WTC11 (cell line): ENCODE data around the gene IDH3G. TPM values are rescaled to one million over a fixed set of nuclear protein-coding genes. Genes with fewer than 3 reads are reported as not detected.

Experiments used
- ATAC-seq: fragments of 200-7000 bp; cut with Tn5 transposase; 2 replicates; pipeline ENCODE4 v1.10.0; 2021; ENCODE audit warnings: mild to moderate bottlenecking, moderate library complexity
- CTCF ChIA-PET: fragments of 300-600 bp; sonication (Branson Sonifier 250); formaldehyde crosslinking; loops from one replicate; lab custom pipeline; 2021; ENCODE audit warnings: antibody characterized with exemption; lab: Charles Lee
- POLR2A ChIA-PET: fragments of 350-600 bp; sonication (Branson Sonifier 250); formaldehyde crosslinking; loops from one replicate; lab custom pipeline; 2021; ENCODE audit warnings: antibody characterized with exemption; lab: Charles Lee
- DNase-seq: peaks from one replicate; pipeline ENCODE4 v3.0.0; 2021; ENCODE audit warnings: low spot score
- H3K27ac Mint-ChIP-seq: 2 replicates; pipeline ENCODE4 v1.8.0; 2021; ENCODE audit warnings: mixed read lengths
- H3K27me3 Mint-ChIP-seq: 2 replicates; pipeline ENCODE4 v1.8.0; 2021; ENCODE audit warnings: low read depth, mild to moderate bottlenecking, moderate library complexity, mixed read lengths
- H3K36me3 Mint-ChIP-seq: 2 replicates; pipeline ENCODE4 v1.8.0; 2021; ENCODE audit warnings: mixed read lengths
- H3K4me1 Mint-ChIP-seq: 2 replicates; pipeline ENCODE4 v1.8.0; 2022; ENCODE audit warnings: mixed read lengths
- H3K4me3 Mint-ChIP-seq: 2 replicates; pipeline ENCODE4 v1.8.0; 2021; ENCODE audit warnings: mild to moderate bottlenecking, moderate library complexity, mixed read lengths
- H3K9me3 Mint-ChIP-seq: 2 replicates; pipeline ENCODE4 v1.8.0; 2021; ENCODE audit warnings: mixed read lengths
- CBFB ChIP-seq: sonication (generic); formaldehyde crosslinking; IDR thresholded peaks from 2 replicates; pipeline ENCODE4 v1.8.1; 2022; ENCODE audit warnings: mild to moderate bottlenecking, low read depth, missing genetic modification reagents
- ETV6 ChIP-seq: sonication (generic); formaldehyde crosslinking; IDR thresholded peaks from 2 replicates; pipeline ENCODE4 v1.8.1; 2022; ENCODE audit warnings: mild to moderate bottlenecking, missing genetic modification reagents
- FOXK1 ChIP-seq: sonication (generic); formaldehyde crosslinking; IDR thresholded peaks from 2 replicates; pipeline ENCODE4 v1.8.0; 2022; ENCODE audit warnings: mild to moderate bottlenecking, moderate library complexity, missing genetic modification reagents
- GABPB1 ChIP-seq: sonication (generic); formaldehyde crosslinking; IDR thresholded peaks from 2 replicates; pipeline ENCODE4 v1.8.1; 2023; ENCODE audit warnings: mild to moderate bottlenecking, missing genetic modification reagents
- MYBL2 ChIP-seq: sonication (generic); formaldehyde crosslinking; IDR thresholded peaks from 2 replicates; pipeline ENCODE4 v1.8.1; 2023; ENCODE audit warnings: mild to moderate bottlenecking, moderate library complexity, missing genetic modification reagents
- NFYB ChIP-seq: sonication (generic); formaldehyde crosslinking; conservative IDR thresholded peaks from 2 replicates; pipeline ENCODE4 v1.8.0; 2022; ENCODE audit warnings: low read depth, missing genetic modification reagents
- NR1H2 ChIP-seq: sonication (generic); formaldehyde crosslinking; IDR thresholded peaks from 2 replicates; pipeline ENCODE4 v1.9.0; 2021; ENCODE audit warnings: mild to moderate bottlenecking, moderate library complexity, missing genetic modification reagents
- RELA ChIP-seq: sonication (generic); formaldehyde crosslinking; IDR thresholded peaks from 2 replicates; pipeline ENCODE4 v1.8.1; 2022; ENCODE audit warnings: missing genetic modification reagents, mild to moderate bottlenecking, borderline replicate concordance
- SOX15 ChIP-seq: fragments of 250-450 bp; sonication (Bioruptor Pico); IDR thresholded peaks from 2 replicates; pipeline ENCODE4 v1.9.0; 2021; ENCODE audit warnings: mild to moderate bottlenecking
- TCF7 ChIP-seq: sonication (generic); formaldehyde crosslinking; IDR thresholded peaks from 2 replicates; pipeline ENCODE4 v1.8.0; 2022; ENCODE audit warnings: mild to moderate bottlenecking, low read depth, missing genetic modification reagents, moderate library complexity
- ZNF263 ChIP-seq: sonication (generic); formaldehyde crosslinking; IDR thresholded peaks from 2 replicates; pipeline ENCODE4 v1.8.1; 2022; ENCODE audit warnings: low read depth, mild to moderate bottlenecking, moderate library complexity, missing genetic modification reagents
- total RNA-seq: library from RNA; stranded (reverse); gene quantifications from 3 replicates; pipeline ENCODE4 v1.2.3, GENCODE V29; 2021
- TF ChIP-seq, protein P1 (sequence below): sonication (generic); formaldehyde crosslinking; IDR thresholded peaks from 2 replicates; pipeline ENCODE4 v1.8.1; 2023; ENCODE audit warnings: mild to moderate bottlenecking, missing genetic modification reagents
- TF ChIP-seq, protein P2 (sequence below): sonication (generic); formaldehyde crosslinking; IDR thresholded peaks from 2 replicates; pipeline ENCODE4 v1.8.0; 2022; ENCODE audit warnings: mild to moderate bottlenecking, missing genetic modification reagents
- TF ChIP-seq, protein P3 (sequence below): fragments of 250-450 bp; sonication (Bioruptor Pico); IDR thresholded peaks from 2 replicates; pipeline ENCODE4 v2.1.2; 2022; ENCODE audit warnings: mild to moderate bottlenecking, moderate library complexity
- TF ChIP-seq, protein P4 (sequence below): sonication (generic); formaldehyde crosslinking; IDR thresholded peaks from 2 replicates; pipeline ENCODE4 v1.8.0; 2022; ENCODE audit warnings: mild to moderate bottlenecking, missing genetic modification reagents
- TF ChIP-seq, protein P5 (sequence below): fragments of 250-450 bp; sonication (Bioruptor Pico); IDR thresholded peaks from 2 replicates; pipeline ENCODE4 v1.9.0; 2021; ENCODE audit warnings: moderate library complexity, mild to moderate bottlenecking, inconsistent platforms, borderline replicate concordance
- TF ChIP-seq, protein P6 (sequence below): fragments of 250-450 bp; sonication (Bioruptor Pico); conservative IDR thresholded peaks from 2 replicates; pipeline ENCODE4 v1.9.0; 2021; ENCODE audit warnings: mild to moderate bottlenecking
- TF ChIP-seq, protein P7 (sequence below): fragments of 250-450 bp; sonication (Bioruptor Pico); IDR thresholded peaks from 2 replicates; pipeline ENCODE4 v1.9.0; 2021; ENCODE audit warnings: mild to moderate bottlenecking, borderline replicate concordance
- TF ChIP-seq, protein P8 (sequence below): sonication (generic); formaldehyde crosslinking; conservative IDR thresholded peaks from 2 replicates; pipeline ENCODE4 v1.8.1; 2022; ENCODE audit warnings: mild to moderate bottlenecking, missing genetic modification reagents
- TF ChIP-seq, protein P9 (sequence below): sonication (generic); formaldehyde crosslinking; IDR thresholded peaks from 2 replicates; pipeline ENCODE4 v1.8.1; 2022; ENCODE audit warnings: low read depth, missing genetic modification reagents, borderline replicate concordance

Gene IDH3G
- total RNA-seq, 1 experiment from 2014 or later, result 52.4 TPM

DNA sequence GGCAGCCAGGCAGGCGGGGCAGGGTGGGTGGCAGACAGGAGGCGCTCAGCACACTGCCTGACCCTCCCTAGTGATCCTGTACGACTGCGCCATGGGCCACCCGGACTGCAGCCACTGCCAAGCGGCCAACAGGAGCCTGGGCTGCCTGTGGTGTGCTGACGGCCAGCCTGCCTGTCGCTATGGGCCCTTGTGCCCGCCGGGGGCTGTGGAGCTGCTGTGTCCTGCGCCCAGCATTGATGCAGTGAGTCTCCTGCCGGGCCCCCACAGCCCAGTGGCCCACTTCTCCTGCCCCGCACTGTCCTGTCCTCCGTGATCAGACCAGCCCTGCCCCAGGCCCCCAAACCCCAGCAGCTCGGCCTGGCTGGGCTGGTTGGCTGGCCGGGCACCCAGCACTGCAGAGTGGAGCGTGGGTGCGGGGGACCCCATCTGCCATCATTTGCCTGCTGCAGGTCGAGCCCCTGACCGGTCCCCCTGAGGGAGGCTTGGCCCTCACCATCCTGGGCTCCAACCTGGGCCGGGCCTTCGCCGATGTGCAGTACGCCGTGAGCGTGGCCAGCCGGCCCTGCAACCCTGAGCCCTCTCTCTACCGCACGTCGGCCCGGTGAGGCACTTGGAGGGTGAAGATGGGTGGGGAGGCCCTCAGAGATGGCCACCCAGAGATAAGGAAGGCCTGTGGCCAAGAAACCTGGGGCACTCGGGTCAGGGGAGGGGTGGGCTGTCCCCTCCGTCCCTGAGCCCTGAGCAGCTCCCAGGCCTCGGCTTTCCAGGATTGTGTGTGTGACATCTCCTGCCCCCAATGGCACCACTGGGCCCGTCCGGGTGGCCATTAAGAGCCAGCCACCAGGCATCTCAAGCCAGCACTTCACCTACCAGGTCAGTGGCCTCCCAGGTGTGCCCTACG, 22.5 kb downstream of the IDH3G start:
- CTCF ChIA-PET, result interaction anchor here (1.0 kb wide), 1 partner anchor 23 kb away, joined by 3 read pairs; the partner anchor contains the start of genes IDH3G and SSR4
- Mint-ChIP-seq H3K4me3 (no peak overlapping the region), H3K36me3 (no peaks in the 10 kb centered on the region), H3K9me3 (no peaks in the 10 kb centered on the region), H3K4me1 (no peaks in the 10 kb centered on the region), H3K27me3 (no peaks in the 10 kb centered on the region), H3K27ac (no peak overlapping the region)
- DNase-seq (no peak), ATAC-seq (no peak)
- POLR2A ChIA-PET, result no interaction called here
- TF ChIP-seq, protein P1, sequence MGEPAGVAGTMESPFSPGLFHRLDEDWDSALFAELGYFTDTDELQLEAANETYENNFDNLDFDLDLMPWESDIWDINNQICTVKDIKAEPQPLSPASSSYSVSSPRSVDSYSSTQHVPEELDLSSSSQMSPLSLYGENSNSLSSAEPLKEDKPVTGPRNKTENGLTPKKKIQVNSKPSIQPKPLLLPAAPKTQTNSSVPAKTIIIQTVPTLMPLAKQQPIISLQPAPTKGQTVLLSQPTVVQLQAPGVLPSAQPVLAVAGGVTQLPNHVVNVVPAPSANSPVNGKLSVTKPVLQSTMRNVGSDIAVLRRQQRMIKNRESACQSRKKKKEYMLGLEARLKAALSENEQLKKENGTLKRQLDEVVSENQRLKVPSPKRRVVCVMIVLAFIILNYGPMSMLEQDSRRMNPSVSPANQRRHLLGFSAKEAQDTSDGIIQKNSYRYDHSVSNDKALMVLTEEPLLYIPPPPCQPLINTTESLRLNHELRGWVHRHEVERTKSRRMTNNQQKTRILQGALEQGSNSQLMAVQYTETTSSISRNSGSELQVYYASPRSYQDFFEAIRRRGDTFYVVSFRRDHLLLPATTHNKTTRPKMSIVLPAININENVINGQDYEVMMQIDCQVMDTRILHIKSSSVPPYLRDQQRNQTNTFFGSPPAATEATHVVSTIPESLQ, result no peak
- TF ChIP-seq SOX15 (CRISPR knock-in tag) (no peak), MYBL2 (no peak), ETV6 (no peak), TCF7 (CRISPR knock-in tag) (no peak), NR1H2 (CRISPR knock-in tag) (no peak), GABPB1 (no peak), RELA (CRISPR knock-in tag) (no peak), NFYB (CRISPR knock-in tag) (no peak), FOXK1 (no peak), ZNF263 (no peak), CBFB (CRISPR knock-in tag) (no peak)
- TF ChIP-seq, protein P2, sequence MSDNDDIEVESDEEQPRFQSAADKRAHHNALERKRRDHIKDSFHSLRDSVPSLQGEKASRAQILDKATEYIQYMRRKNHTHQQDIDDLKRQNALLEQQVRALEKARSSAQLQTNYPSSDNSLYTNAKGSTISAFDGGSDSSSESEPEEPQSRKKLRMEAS, result no peak
- TF ChIP-seq, protein P3, sequence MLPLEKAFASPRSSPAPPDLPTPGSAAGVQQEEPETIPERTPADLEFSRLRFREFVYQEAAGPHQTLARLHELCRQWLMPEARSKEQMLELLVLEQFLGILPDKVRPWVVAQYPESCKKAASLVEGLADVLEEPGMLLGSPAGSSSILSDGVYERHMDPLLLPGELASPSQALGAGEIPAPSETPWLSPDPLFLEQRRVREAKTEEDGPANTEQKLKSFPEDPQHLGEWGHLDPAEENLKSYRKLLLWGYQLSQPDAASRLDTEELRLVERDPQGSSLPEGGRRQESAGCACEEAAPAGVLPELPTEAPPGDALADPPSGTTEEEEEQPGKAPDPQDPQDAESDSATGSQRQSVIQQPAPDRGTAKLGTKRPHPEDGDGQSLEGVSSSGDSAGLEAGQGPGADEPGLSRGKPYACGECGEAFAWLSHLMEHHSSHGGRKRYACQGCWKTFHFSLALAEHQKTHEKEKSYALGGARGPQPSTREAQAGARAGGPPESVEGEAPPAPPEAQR, result no peak
- TF ChIP-seq, protein P4, sequence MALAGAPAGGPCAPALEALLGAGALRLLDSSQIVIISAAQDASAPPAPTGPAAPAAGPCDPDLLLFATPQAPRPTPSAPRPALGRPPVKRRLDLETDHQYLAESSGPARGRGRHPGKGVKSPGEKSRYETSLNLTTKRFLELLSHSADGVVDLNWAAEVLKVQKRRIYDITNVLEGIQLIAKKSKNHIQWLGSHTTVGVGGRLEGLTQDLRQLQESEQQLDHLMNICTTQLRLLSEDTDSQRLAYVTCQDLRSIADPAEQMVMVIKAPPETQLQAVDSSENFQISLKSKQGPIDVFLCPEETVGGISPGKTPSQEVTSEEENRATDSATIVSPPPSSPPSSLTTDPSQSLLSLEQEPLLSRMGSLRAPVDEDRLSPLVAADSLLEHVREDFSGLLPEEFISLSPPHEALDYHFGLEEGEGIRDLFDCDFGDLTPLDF (CRISPR knock-in tag), result no peak
- TF ChIP-seq, protein P5, sequence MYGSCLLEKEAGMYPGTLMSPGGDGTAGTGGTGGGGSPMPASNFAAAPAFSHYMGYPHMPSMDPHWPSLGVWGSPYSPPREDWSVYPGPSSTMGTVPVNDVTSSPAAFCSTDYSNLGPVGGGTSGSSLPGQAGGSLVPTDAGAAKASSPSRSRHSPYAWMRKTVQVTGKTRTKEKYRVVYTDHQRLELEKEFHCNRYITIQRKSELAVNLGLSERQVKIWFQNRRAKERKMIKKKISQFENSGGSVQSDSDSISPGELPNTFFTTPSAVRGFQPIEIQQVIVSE (CRISPR knock-in tag), result no peak
- TF ChIP-seq, protein P6, sequence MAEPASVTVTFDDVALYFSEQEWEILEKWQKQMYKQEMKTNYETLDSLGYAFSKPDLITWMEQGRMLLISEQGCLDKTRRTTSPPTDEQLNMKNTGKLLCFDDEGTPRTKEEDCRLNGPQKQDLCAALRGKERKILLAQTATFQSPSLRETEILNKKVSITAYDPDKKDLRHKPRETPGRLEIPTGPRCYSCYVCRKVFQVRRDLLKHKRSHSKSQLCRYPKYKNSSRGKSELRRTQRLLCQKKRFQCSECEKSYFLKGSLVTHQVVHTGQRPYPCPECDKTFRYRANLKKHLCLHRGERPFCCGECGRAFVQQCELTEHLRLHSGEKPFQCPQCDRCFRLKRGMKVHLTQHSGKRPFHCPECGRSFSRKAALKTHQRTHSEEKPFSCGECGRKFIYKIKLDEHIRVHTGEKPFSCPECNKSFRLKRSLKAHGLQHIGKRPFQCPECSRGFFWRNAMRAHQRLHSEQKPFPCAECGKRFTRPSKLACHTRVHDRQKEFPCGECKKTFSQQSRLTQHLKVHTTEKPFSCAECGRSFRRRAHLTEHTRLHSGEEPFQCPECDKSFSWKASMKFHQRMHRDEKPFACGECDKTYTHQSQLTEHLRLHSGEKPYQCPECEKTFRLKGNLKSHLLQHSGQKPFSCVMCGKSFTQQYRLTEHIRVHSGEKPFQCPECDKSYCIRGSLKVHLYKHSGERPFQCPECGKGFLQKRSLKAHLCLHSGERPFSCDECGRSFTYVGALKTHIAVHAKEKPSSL (CRISPR knock-in tag), result no peak
- TF ChIP-seq, protein P7, sequence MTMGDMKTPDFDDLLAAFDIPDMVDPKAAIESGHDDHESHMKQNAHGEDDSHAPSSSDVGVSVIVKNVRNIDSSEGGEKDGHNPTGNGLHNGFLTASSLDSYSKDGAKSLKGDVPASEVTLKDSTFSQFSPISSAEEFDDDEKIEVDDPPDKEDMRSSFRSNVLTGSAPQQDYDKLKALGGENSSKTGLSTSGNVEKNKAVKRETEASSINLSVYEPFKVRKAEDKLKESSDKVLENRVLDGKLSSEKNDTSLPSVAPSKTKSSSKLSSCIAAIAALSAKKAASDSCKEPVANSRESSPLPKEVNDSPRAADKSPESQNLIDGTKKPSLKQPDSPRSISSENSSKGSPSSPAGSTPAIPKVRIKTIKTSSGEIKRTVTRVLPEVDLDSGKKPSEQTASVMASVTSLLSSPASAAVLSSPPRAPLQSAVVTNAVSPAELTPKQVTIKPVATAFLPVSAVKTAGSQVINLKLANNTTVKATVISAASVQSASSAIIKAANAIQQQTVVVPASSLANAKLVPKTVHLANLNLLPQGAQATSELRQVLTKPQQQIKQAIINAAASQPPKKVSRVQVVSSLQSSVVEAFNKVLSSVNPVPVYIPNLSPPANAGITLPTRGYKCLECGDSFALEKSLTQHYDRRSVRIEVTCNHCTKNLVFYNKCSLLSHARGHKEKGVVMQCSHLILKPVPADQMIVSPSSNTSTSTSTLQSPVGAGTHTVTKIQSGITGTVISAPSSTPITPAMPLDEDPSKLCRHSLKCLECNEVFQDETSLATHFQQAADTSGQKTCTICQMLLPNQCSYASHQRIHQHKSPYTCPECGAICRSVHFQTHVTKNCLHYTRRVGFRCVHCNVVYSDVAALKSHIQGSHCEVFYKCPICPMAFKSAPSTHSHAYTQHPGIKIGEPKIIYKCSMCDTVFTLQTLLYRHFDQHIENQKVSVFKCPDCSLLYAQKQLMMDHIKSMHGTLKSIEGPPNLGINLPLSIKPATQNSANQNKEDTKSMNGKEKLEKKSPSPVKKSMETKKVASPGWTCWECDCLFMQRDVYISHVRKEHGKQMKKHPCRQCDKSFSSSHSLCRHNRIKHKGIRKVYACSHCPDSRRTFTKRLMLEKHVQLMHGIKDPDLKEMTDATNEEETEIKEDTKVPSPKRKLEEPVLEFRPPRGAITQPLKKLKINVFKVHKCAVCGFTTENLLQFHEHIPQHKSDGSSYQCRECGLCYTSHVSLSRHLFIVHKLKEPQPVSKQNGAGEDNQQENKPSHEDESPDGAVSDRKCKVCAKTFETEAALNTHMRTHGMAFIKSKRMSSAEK, result no peak
- TF ChIP-seq, protein P8, sequence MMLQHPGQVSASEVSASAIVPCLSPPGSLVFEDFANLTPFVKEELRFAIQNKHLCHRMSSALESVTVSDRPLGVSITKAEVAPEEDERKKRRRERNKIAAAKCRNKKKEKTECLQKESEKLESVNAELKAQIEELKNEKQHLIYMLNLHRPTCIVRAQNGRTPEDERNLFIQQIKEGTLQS (CRISPR knock-in tag), result no peak
- TF ChIP-seq, protein P9, sequence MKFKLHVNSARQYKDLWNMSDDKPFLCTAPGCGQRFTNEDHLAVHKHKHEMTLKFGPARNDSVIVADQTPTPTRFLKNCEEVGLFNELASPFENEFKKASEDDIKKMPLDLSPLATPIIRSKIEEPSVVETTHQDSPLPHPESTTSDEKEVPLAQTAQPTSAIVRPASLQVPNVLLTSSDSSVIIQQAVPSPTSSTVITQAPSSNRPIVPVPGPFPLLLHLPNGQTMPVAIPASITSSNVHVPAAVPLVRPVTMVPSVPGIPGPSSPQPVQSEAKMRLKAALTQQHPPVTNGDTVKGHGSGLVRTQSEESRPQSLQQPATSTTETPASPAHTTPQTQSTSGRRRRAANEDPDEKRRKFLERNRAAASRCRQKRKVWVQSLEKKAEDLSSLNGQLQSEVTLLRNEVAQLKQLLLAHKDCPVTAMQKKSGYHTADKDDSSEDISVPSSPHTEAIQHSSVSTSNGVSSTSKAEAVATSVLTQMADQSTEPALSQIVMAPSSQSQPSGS (CRISPR knock-in tag), result no peak
